ENCODE data around the gene ARHGEF4. TPM values are rescaled to one million over a fixed set of nuclear protein-coding genes. Genes with fewer than 3 reads are reported as not detected.
A peak's percentile ranks its signal among the peaks of the same experiment; 100 is the strongest.

Gene ARHGEF4
- total RNA-seq, 2 donors from 2014 or later: 50.3 to 54.7 TPM

GRCh38 chr2:130966775-130967490 is 130.2 kb downstream of the ARHGEF4 start:
- DNase-seq: peak; percentile 79
- H3K27ac Mint-ChIP-seq: peak overlapping the region; percentile 92
- TF ChIP-seq, protein P1, sequence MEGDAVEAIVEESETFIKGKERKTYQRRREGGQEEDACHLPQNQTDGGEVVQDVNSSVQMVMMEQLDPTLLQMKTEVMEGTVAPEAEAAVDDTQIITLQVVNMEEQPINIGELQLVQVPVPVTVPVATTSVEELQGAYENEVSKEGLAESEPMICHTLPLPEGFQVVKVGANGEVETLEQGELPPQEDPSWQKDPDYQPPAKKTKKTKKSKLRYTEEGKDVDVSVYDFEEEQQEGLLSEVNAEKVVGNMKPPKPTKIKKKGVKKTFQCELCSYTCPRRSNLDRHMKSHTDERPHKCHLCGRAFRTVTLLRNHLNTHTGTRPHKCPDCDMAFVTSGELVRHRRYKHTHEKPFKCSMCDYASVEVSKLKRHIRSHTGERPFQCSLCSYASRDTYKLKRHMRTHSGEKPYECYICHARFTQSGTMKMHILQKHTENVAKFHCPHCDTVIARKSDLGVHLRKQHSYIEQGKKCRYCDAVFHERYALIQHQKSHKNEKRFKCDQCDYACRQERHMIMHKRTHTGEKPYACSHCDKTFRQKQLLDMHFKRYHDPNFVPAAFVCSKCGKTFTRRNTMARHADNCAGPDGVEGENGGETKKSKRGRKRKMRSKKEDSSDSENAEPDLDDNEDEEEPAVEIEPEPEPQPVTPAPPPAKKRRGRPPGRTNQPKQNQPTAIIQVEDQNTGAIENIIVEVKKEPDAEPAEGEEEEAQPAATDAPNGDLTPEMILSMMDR (conservative IDR thresholded peaks at IDR 0.05): no peak
- Histone ChIP-seq H3K27ac (ENCODE audit: low read depth, low read length) (peak overlapping the region; percentile 52), H3K9me3 (ENCODE audit: control insufficient read depth, low read length) (no peaks in the 10 kb centered on the region), H3K36me3 (ENCODE audit: control insufficient read depth, insufficient read depth, low read length) (no peaks in the 10 kb centered on the region), H3K27me3 (ENCODE audit: control insufficient read depth, insufficient read depth, low read length, poor library complexity, severe bottlenecking) (peaks cover 10% of the 10 kb centered on the region), H3K4me1 (ENCODE audit: control insufficient read depth, insufficient read depth, low read length) (peaks cover 4% of the 10 kb centered on the region), H3K4me3 (ENCODE audit: low read length) (peak overlapping the region; percentile 90), H3K9ac (ENCODE audit: extremely low read depth, low read length, poor library complexity, severe bottlenecking) (peak overlapping the region; percentile 48)
- peaks cover 16% of the 10 kb centered on the region for H3K27me3 Mint-ChIP-seq (ENCODE audit: insufficient read depth)
- peaks cover 47% of the 10 kb centered on the region for H3K4me1 Mint-ChIP-seq
- WGBS, 2 experiments (ENCODE audit: insufficient coverage in 1 of 2, insufficient read length in 1 of 2): 33 to 36% methylated on average over 11 to 14 of the region's 14 CpGs
- no peaks in the 10 kb centered on the region for H3K9me3 Mint-ChIP-seq
- H3K4me3 Mint-ChIP-seq: peak overlapping the region; percentile 81
- H3K36me3 Mint-ChIP-seq (ENCODE audit: low read depth): peaks cover 2% of the 10 kb centered on the region

DNA sequence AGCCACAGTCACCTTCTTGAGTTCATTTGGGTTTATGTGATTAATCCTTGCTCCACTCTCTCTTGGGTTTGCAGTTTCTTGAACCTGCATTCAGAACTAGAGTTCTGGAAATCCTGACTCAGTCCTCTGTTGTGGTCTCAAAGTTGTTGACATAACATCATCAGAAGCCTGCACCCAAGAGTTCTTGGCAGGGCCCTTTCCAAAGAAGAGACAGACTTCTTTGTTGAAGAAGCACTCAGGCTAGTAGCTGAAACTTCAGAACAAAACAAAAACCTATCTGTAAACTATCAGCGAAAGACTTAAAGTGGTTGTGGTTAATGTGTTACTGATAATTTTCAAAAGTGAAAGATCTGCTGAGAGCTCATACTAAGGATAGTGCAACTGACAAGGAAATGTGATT is 135.7 kb downstream of the ARHGEF4 start:
- H3K36me3 ChIP-seq (ENCODE audit: control insufficient read depth, insufficient read depth, low read length): no peaks in the 10 kb centered on the region
- Mint-ChIP-seq H3K4me3 (no peak overlapping the region), H3K4me1 (peaks cover 26% of the 10 kb centered on the region), H3K27me3 (ENCODE audit: insufficient read depth) (no peaks in the 10 kb centered on the region), H3K36me3 (ENCODE audit: low read depth) (no peaks in the 10 kb centered on the region), H3K9me3 (no peaks in the 10 kb centered on the region), H3K27ac (no peak overlapping the region)
- WGBS, 2 experiments (ENCODE audit: insufficient coverage in 1 of 2, insufficient read length in 1 of 2): 67% methylated on average over 1 of the region's 1 CpG; no CpG with 5 or more reads in 1 of the 2 experiments
- DNase-seq: no peak
- no peaks in the 10 kb centered on the region for H3K27me3 ChIP-seq (ENCODE audit: control insufficient read depth, insufficient read depth, low read length, poor library complexity, severe bottlenecking)
- TF ChIP-seq, protein P1 (conservative IDR thresholded peaks at IDR 0.05): no peak
- H3K27ac ChIP-seq (ENCODE audit: low read depth, low read length): no peak overlapping the region
- H3K9ac ChIP-seq (ENCODE audit: extremely low read depth, low read length, poor library complexity, severe bottlenecking): no peak overlapping the region
- peaks cover 17% of the 10 kb centered on the region for H3K9me3 ChIP-seq (ENCODE audit: control insufficient read depth, low read length)
- H3K4me3 ChIP-seq (ENCODE audit: low read length): peak overlapping the region; percentile 56
- H3K4me1 ChIP-seq (ENCODE audit: control insufficient read depth, insufficient read depth, low read length): peaks cover 10% of the 10 kb centered on the region

DNA sequence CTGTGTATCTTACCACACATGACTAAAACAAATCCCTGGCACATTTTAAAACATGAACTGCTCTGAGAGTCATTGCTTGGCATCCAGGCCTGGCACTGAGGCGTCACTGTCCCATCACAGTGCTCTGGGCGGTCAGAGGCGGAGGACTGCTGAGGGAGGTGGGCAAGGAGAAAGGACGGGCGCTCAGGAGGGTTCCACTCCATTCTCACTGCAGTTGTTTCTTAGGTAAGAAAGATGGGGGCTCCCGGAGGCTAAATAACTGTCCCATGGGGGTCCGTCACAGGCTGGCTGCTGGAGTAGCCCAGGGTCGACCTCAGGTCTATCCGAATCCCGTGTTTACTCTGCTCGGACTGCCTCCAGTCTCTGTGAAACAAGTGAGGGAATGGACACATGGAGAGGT is 139.0 kb downstream of the ARHGEF4 start:
- Histone ChIP-seq H3K36me3 (ENCODE audit: control insufficient read depth, insufficient read depth, low read length) (no peaks in the 10 kb centered on the region), H3K27ac (ENCODE audit: low read depth, low read length) (no peak overlapping the region), H3K27me3 (ENCODE audit: control insufficient read depth, insufficient read depth, low read length, poor library complexity, severe bottlenecking) (no peaks in the 10 kb centered on the region), H3K9ac (ENCODE audit: extremely low read depth, low read length, poor library complexity, severe bottlenecking) (no peak overlapping the region), H3K9me3 (ENCODE audit: control insufficient read depth, low read length) (peaks cover 42% of the 10 kb centered on the region), H3K4me1 (ENCODE audit: control insufficient read depth, insufficient read depth, low read length) (peaks cover 10% of the 10 kb centered on the region), H3K4me3 (ENCODE audit: low read length) (no peak overlapping the region)
- WGBS, 2 experiments (ENCODE audit: insufficient coverage in 1 of 2, insufficient read length in 1 of 2): 87% methylated on average over 3 to 11 of the region's 11 CpGs
- TF ChIP-seq, protein P1 (conservative IDR thresholded peaks at IDR 0.05): no peak
- Mint-ChIP-seq H3K9me3 (peaks cover 3% of the 10 kb centered on the region), H3K4me3 (no peak overlapping the region), H3K27ac (no peak overlapping the region), H3K27me3 (ENCODE audit: insufficient read depth) (no peaks in the 10 kb centered on the region), H3K36me3 (ENCODE audit: low read depth) (peaks cover 3% of the 10 kb centered on the region), H3K4me1 (peaks cover 16% of the 10 kb centered on the region)
- no peak for DNase-seq
